ENCODE measurements around the gene SLC39A11.
"Not testable (repeated sequence)": the region's sequence is repeated elsewhere in the genome, so short reads cannot be mapped to it uniquely, and the experiment has no call there.

SLC39A11 gene

GRCh38 chr17:72775237-72775636, 317.3 kb downstream of the SLC39A11 start:
- Histone ChIP-seq H3K4me3 (replicated peaks; ENCODE audit: insufficient read depth, low read length) (no peak overlapping the region), H3K27ac (replicated peaks) (no peak overlapping the region), H3K27me3 (ENCODE audit: insufficient read depth, poor library complexity, severe bottlenecking) (no peaks in the 10 kb centered on the region)
- TF ChIP-seq CTCF (IDR thresholded peaks at IDR 0.05; ENCODE audit: insufficient read depth, low read length) (no peak), POLR2AphosphoS5 (IDR thresholded peaks at IDR 0.05; ENCODE audit: low read depth) (no peak), GABPA (IDR thresholded peaks at IDR 0.05; ENCODE audit: low read depth) (no peak), REST (IDR thresholded peaks at IDR 0.05; ENCODE audit: insufficient replicate concordance, low read depth) (no peak), SPI1 (IDR thresholded peaks at IDR 0.05; ENCODE audit: borderline replicate concordance, low read depth) (no peak)
- no peak for DNase-seq (ENCODE audit: low read depth in 1 of 2, low spot score in 1 of 2)

- Histone ChIP-seq H3K4me3 (replicated peaks; ENCODE audit: insufficient read depth, low read length) (no peak overlapping the region), H3K27ac (replicated peaks) (no peak overlapping the region), H3K27me3 (ENCODE audit: insufficient read depth, poor library complexity, severe bottlenecking) (no peaks in the 10 kb centered on the region)
- DNase-seq (ENCODE audit: low read depth in 1 of 2, low spot score in 1 of 2), result no peak
- TF ChIP-seq SPI1 (IDR thresholded peaks at IDR 0.05; ENCODE audit: borderline replicate concordance, low read depth) (no peak), GABPA (IDR thresholded peaks at IDR 0.05; ENCODE audit: low read depth) (no peak), REST (IDR thresholded peaks at IDR 0.05; ENCODE audit: insufficient replicate concordance, low read depth) (no peak), CTCF (IDR thresholded peaks at IDR 0.05; ENCODE audit: insufficient read depth, low read length) (no peak), POLR2AphosphoS5 (IDR thresholded peaks at IDR 0.05; ENCODE audit: low read depth) (no peak)
These were observed 318.3 kb downstream of the SLC39A11 start for GRCh38 chr17:72774236-72774635.

- DNase-seq (ENCODE audit: low read depth in 1 of 2, low spot score in 1 of 2); H3K4me3 ChIP-seq (replicated peaks; ENCODE audit: insufficient read depth, low read length); H3K27me3 ChIP-seq (ENCODE audit: insufficient read depth, poor library complexity, severe bottlenecking); H3K27ac ChIP-seq (replicated peaks): not testable (repeated sequence)
These were observed 319.3 kb downstream of the SLC39A11 start for GRCh38 chr17:72773225-72773624.

- DNase-seq (ENCODE audit: low read depth in 1 of 2, low spot score in 1 of 2), result no peak
- Histone ChIP-seq H3K27ac (replicated peaks) (no peak overlapping the region), H3K4me3 (replicated peaks; ENCODE audit: insufficient read depth, low read length) (no peak overlapping the region), H3K27me3 (ENCODE audit: insufficient read depth, poor library complexity, severe bottlenecking) (no peaks in the 10 kb centered on the region)
- TF ChIP-seq SPI1 (IDR thresholded peaks at IDR 0.05; ENCODE audit: borderline replicate concordance, low read depth) (no peak), GABPA (IDR thresholded peaks at IDR 0.05; ENCODE audit: low read depth) (no peak), CTCF (IDR thresholded peaks at IDR 0.05; ENCODE audit: insufficient read depth, low read length) (no peak), REST (IDR thresholded peaks at IDR 0.05; ENCODE audit: insufficient replicate concordance, low read depth) (no peak), POLR2AphosphoS5 (IDR thresholded peaks at IDR 0.05; ENCODE audit: low read depth) (no peak)
These were observed 320.1 kb downstream of the SLC39A11 start for GRCh38 chr17:72772331-72772821.

All from HL-60 (cell line).